ENCODE results near the gene MRAS.

DNA sequence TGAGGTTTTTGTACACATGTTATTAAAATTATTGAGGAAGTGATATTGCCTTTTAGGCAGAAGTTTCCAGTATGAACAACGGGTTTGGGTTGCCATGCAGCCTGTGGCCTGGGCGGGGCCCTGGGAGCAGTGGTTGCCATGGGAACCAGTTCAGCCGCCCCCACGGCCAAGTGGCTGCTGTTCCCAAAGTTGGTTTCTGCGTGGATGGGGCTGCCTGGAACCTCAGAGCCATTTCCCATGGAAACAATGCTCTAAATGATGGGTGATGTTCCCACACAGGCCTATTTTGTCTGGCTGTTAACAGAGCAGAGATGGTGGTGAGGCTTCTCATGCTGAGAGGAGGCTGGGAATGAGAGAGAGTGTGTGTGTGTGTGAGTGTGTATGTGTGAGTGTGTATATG is 19.5 kb downstream of the MRAS start:
- TF ChIP-seq EZH2 (IDR thresholded peaks at IDR 0.05; ENCODE audit: insufficient read depth, low read length) (no peak), CTCF (IDR thresholded peaks at IDR 0.05; ENCODE audit: insufficient read depth, low read depth, low read length) (no peak)
